SU-DHL-6 (cell line): ENCODE results near the gene ALDH1L2.
A peak's percentile ranks its signal among the peaks of the same experiment; 100 is the strongest.
"Not testable (repeated sequence)": the region's sequence is repeated elsewhere in the genome, so short reads cannot be mapped to it uniquely, and the experiment has no call there.

Experiments
- H2AFZ ChIP-seq: fragments of 200-600 bp; sonication (generic); 2 replicates; pipeline ENCODE4 v1.6.1; 2014; ENCODE audit warnings: low read depth, mild to moderate bottlenecking, moderate library complexity, mixed read lengths, antibody characterized with exemption, low read length; ENCODE audit not compliant: severe bottlenecking
- H3F3A ChIP-seq: fragments of 200-600 bp; shearing (Covaris generic); 2 replicates; pipeline ENCODE4 v1.6.0; 2016; ENCODE audit warnings: antibody characterized with exemption, mild to moderate bottlenecking; ENCODE audit not compliant: insufficient read depth
- H3K27ac ChIP-seq: fragments of 200-600 bp; sonication (generic); 2 replicates; pipeline ENCODE4 v1.5.1; 2016; ENCODE audit warnings: low read depth, mild to moderate bottlenecking, low read length, moderate library complexity, mixed read lengths
- H3K27me3 ChIP-seq: fragments of 200-600 bp; sonication (generic), shearing (Covaris generic); 2 replicates; pipeline ENCODE4 v1.6.0; 2014; ENCODE audit warnings: mild to moderate bottlenecking, low read length
- H3K36me3 ChIP-seq: fragments of 200-600 bp; sonication (generic); 2 replicates; pipeline ENCODE4 v1.6.1; 2014; ENCODE audit warnings: mild to moderate bottlenecking, low read length, mixed read lengths
- H3K4me2 ChIP-seq: fragments of 300-600, 200-600 bp; shearing (Covaris generic), sonication (generic); 2 replicates; pipeline ENCODE4 v1.6.0; 2014; ENCODE audit warnings: low read length, low read depth, mild to moderate bottlenecking; ENCODE audit not compliant: poor library complexity, severe bottlenecking
- H3K4me3 ChIP-seq: fragments of 200-600 bp; sonication (generic); 2 replicates; pipeline ENCODE4 v1.5.1; 2014; ENCODE audit warnings: antibody characterized with exemption, low read length, mild to moderate bottlenecking, mixed read lengths; ENCODE audit not compliant: insufficient read depth, poor library complexity, severe bottlenecking
- H3K79me2 ChIP-seq: fragments of 200-600 bp; sonication (generic); 2 replicates; pipeline ENCODE4 v1.6.1; 2014; ENCODE audit warnings: mild to moderate bottlenecking, low read length, moderate library complexity; ENCODE audit not compliant: insufficient read depth
- H3K9ac ChIP-seq: fragments of 200-600 bp; sonication (generic); 2 replicates; pipeline ENCODE4 v1.7.0; 2014; ENCODE audit warnings: mild to moderate bottlenecking, low read length
- H3K9me2 ChIP-seq: fragments of 200-600 bp; sonication (generic); replicated peaks from 2 replicates; pipeline ENCODE4 v1.6.1; 2014; ENCODE audit warnings: low read length; ENCODE audit not compliant: insufficient read depth
- H3K9me3 ChIP-seq: fragments of 200-600 bp; sonication (generic); 2 replicates; pipeline ENCODE4 v1.6.1; 2014; ENCODE audit warnings: low read length, mixed read lengths; ENCODE audit not compliant: insufficient read depth
- H4K20me1 ChIP-seq: fragments of 200-600 bp; sonication (generic); 2 replicates; pipeline ENCODE4 v1.6.1; 2014; ENCODE audit warnings: low read depth, mild to moderate bottlenecking, antibody characterized with exemption, low read length, moderate library complexity, mixed read lengths
- CTCF ChIP-seq: fragments of 200-600 bp; sonication (generic); IDR thresholded peaks from one replicate; pipeline ENCODE4 v1.5.1; 2017; ENCODE audit warnings: antibody characterized with exemption, mild to moderate bottlenecking, low read length, moderate library complexity; ENCODE audit not compliant: insufficient read depth, poor library complexity, severe bottlenecking
- EZH2phosphoT487 ChIP-seq: fragments of 200-600 bp; sonication (generic), shearing (Covaris generic); conservative IDR thresholded peaks from 2 replicates; pipeline ENCODE4 v1.6.1; 2018; ENCODE audit warnings: mild to moderate bottlenecking, antibody characterized with exemption, low read length, moderate library complexity, mixed read lengths

Gene ALDH1L2

GRCh38 chr12:104990950-104991349 lies 93.3 kb downstream of the ALDH1L2 start:
- no peaks in the 10 kb centered on the region for H3K27me3 ChIP-seq
- H3K4me2 ChIP-seq: no peak overlapping the region
- H3F3A ChIP-seq: no peaks in the 10 kb centered on the region
- no peak overlapping the region for H3K4me3 ChIP-seq
- peaks cover 40% of the 10 kb centered on the region for H3K79me2 ChIP-seq
- H3K9me2 ChIP-seq: no peaks in the 10 kb centered on the region
- peaks cover 23% of the 10 kb centered on the region; the same call in 1 of the 2 replicates for H3K36me3 ChIP-seq
- TF ChIP-seq EZH2phosphoT487 (no peak), CTCF (no peak)
- H2AFZ ChIP-seq: no peak overlapping the region
- H3K27ac ChIP-seq: no peak overlapping the region
- no peak overlapping the region for H3K9ac ChIP-seq
- H3K9me3 ChIP-seq: no peaks in the 10 kb centered on the region
- H4K20me1 ChIP-seq: no peaks in the 10 kb centered on the region

- Histone ChIP-seq H3K36me3 (peaks cover 13% of the 10 kb centered on the region; the same call in 1 of the 2 replicates), H3K9ac (peak within 1 kb of the TSS; percentile 77), H3K4me3 (peak within 1 kb of the TSS; percentile 85), H4K20me1 (no peaks in the 10 kb centered on the region), H3K9me2 (no peaks in the 10 kb centered on the region), H3K27me3 (no peaks in the 10 kb centered on the region), H3K79me2 (peaks cover 40% of the 10 kb centered on the region), H3F3A (no peaks in the 10 kb centered on the region), H3K4me2 (peak within 1 kb of the TSS; percentile 84), H3K27ac (peak within 1 kb of the TSS; percentile 28; the same call in 1 of the 2 replicates), H2AFZ (peak within 1 kb of the TSS; percentile 97), H3K9me3 (no peaks in the 10 kb centered on the region)
- TF ChIP-seq CTCF (no peak), EZH2phosphoT487 (no peak)
These were observed 98.0 kb downstream of the ALDH1L2 start, which contains the start of gene NOPCHAP1 for GRCh38 chr12:104986022-104986941. Gene NOPCHAP1 (plus strand): TSS chr12:104986316. CDS start chr12:104986353, 37 bp downstream.

- Histone ChIP-seq H3K4me2 (peak overlapping the region; percentile 84), H3K4me3 (peak overlapping the region; percentile 85), H3K9me3 (no peaks in the 10 kb centered on the region), H3K9ac (peak overlapping the region; percentile 77; the same call in 1 of the 2 replicates), H3K36me3 (peaks cover 13% of the 10 kb centered on the region; the same call in 1 of the 2 replicates), H3K79me2 (peaks cover 35% of the 10 kb centered on the region), H2AFZ (peak overlapping the region; percentile 97), H3K27me3 (no peaks in the 10 kb centered on the region), H3K9me2 (no peaks in the 10 kb centered on the region), H4K20me1 (no peaks in the 10 kb centered on the region), H3K27ac (no peak overlapping the region), H3F3A (no peaks in the 10 kb centered on the region)
- no peak for TF ChIP-seq EZH2phosphoT487
- TF ChIP-seq CTCF: peak; percentile 25
These were observed 99.1 kb downstream of the ALDH1L2 start for GRCh38 chr12:104985206-104985605.

GRCh38 chr12:104977688-104978087 lies 106.6 kb downstream of the ALDH1L2 start:
- H3K79me2 ChIP-seq, H3K9ac ChIP-seq, H3K4me2 ChIP-seq, H3K4me3 ChIP-seq, H3K36me3 ChIP-seq, H2AFZ ChIP-seq, H3K9me3 ChIP-seq, H3K27me3 ChIP-seq, H3K27ac ChIP-seq, H4K20me1 ChIP-seq, H3K9me2 ChIP-seq, H3F3A ChIP-seq: not testable (repeated sequence)
